Erythroblast (primary cell): ENCODE results near the gene RGS1.

Experiments
- GATA1 ChIP-seq: IDR thresholded peaks from 2 replicates; pipeline ENCODE4 v1.6.1; 2011; ENCODE audit warnings: low read depth, mild to moderate bottlenecking, control low read depth, low read length, moderate library complexity
- POLR2A ChIP-seq: IDR thresholded peaks from 2 replicates; pipeline ENCODE4 v1.6.1; 2011; ENCODE audit warnings: mild to moderate bottlenecking, low read length

DNA sequence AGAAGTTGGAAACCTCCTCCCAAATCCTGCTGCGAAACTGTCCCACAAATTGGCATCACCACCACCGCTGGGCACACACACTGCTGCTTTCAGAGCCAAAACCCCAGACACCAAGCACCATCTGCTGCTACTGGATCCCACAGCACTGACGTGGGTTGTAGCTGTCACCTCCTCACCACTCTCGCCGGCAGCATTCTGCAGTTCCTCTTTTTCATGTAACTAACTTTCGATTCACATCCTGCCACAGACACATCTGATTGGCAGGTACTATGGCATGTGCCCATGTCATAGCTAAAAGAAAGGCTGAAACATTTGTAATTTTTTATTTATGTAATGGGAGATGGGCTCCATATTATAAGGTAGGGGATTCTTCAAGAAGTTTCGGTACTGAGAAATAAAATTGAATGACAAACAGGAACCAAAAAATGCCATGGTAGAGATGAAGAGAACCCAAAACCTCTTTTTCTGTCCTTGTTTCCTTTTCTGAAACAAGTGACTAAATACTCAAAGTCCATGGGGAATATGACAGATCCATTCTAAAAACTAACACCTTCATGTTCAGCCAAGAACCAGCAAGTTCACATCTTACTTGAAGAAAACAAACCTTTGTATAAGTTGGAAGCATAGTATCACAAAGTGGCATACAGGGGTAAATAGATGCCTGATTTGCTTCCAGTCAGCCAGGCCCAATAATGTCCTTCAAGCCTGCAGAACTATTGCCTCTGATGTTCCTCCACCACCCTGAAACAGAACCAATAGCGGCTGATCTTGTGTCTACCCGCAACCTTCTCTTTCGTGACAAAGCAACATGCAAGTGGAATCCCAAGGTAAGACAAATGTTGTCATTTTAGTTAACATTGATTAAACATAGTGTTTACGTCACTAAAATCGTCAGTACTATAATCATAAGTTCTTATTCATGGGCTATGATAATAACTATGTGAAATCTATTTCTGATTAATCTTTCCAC is 33.8 kb downstream of the RGS1 start:
- TF ChIP-seq POLR2A (no peak), GATA1 (no peak)
